LHCN-M2 (cell line): ENCODE data around the gene SRCIN1. TPM values are rescaled to one million over a fixed set of nuclear protein-coding genes. Genes with fewer than 3 reads are reported as not detected.

Experiments
- DNase-seq: peaks from one replicate; pipeline ENCODE4 v3.0.0-alpha.2; 2012; ENCODE audit warnings: low read depth
- total RNA-seq: library from RNA; depleted of rRNA; stranded (reverse); fragments of >200 nt; gene quantifications from 2 replicates; pipeline ENCODE4 v1.2.3, GENCODE V29; 2014

Gene SRCIN1
- total RNA-seq, 1 experiment from 2014 or later: not detected

- no peak for DNase-seq
Observed at GRCh38 chr17:38563362-38564253, 42.1 kb downstream of the SRCIN1 start.

DNA sequence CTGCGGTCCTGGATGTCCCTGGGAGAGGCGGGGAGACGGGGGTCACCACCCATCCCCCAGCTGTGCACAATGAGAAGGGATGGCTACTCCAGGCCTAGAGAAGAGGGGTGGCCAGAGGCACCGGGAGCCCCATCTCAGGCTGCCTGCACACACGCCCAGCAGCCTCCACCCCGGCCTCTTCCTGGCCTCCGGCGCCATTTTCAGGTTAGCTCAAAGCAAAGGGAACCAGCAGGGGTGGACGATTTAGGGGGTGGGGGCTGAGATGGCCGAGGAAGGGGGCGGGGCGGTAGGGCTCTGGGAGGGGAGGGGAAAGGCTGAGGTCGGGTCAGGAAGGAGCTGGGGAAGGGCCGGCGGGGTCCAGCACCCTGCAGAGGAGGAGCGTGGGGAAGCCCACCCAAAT is 42.8 kb downstream of the SRCIN1 start:
- no peak for DNase-seq

DNA sequence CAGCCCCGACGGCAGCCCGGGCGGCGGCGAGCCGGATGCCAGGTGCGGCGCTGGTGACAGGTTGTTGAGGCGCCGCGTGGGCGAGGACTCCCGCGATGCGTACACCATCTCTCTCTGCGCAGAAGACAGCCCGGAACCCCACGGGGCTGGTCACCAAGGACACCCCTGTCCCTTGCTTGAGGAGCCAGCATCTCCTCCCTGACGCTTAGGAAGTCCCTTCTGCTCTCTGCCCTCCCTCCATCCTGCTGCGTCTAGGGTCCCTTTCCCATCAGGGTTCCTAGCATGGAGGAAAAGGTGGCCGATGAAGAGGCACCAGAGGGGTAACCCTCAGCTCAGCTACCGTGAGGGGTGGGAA is 43.6 kb downstream of the SRCIN1 start:
- DNase-seq: no peak

DNA sequence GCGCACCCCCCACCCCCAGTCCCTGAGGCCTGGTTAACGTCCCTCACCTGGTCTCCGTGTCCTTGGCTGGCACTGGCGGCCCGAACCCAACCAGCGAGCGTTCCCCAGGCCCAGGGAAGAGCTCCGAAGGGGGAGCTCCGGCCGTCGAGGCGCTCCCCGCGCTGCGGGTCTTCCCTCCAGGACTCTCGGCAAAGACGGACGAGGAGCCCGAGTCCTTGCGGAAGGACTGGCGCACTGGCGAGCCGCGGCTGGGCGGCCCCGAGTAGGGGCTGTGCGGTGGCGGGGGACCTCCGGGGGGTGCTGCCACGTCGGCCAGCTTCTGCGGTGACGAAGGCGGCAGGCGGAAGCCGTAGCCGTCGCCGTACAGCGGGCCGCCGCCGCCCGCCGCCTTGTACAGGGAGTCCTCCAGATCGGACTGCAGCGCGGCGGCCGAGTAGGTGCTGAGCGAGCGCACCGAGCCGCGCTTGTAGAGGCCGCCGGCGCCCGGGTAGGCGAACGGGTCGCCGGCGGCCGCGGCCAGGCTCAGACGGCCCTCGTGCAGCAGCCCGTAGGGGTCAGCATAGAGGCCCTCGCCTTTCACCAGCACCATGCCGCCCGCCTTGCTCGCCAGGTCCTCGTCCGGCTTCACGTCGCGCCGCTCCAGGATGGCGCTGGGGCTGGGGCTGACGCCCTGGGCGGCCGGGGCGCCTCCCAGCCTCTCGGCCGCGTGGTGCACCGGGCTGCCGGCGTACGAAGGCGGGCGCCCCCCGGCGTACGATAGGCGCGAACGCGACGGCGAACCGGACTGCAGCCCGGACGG is 44.1 kb downstream of the SRCIN1 start:
- no peak for DNase-seq

GRCh38 chr17:38560503-38561318 is 45.0 kb downstream of the SRCIN1 start:
- no peak for DNase-seq

- no peak for DNase-seq
Observed at GRCh38 chr17:38559880-38560230, 45.9 kb downstream of the SRCIN1 start.

- DNase-seq: peak; percentile 44
Observed at GRCh38 chr17:38559051-38559879, 46.5 kb downstream of the SRCIN1 start.

GRCh38 chr17:38558728-38559050 is 47.1 kb downstream of the SRCIN1 start:
- DNase-seq: no peak

DNA sequence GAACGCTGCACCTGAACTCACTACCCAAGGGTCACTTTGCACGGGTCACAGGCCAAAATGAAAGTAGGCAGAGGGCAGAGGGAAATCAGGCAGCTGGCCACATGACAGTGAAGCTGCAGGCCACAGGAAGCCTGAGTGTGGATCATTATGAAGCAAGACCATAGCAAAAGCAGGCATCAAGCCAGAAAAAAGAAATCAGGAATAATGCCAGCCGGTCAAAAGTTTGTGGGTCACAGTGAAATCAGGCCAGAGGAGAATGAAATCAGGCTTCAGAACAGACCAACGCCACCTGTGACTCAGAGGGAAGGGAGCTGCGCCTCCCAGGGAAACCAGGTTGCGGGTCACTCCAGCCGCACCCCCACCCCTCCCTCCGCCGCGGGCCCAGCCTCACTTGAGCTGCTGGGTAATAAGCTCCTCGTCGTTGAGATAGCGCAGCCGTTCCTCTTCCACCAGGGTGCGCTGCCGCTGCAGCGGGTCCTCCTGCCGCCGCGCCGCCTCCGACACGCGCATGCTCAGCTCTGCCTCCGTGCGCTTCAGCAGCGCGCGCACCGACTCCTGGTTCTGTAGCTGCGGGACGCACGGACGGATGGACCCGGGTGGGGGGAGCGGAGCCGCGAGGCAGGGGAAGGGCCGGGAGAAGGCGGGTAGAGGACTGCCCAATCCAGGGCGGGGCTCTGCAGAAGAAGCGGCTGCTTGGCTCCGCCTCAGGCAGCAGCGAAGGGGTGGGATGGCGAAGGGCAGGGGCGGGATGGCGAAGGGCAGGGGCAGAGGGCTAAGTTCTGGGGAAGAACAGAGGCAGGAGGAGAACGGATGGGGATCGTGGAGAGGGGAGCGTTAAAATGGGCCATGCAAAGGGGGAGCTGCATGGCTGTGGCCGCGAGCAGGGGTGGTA is 47.7 kb downstream of the SRCIN1 start:
- DNase-seq: peak; percentile 86

GRCh38 chr17:38557396-38557795 is 48.4 kb downstream of the SRCIN1 start:
- no peak for DNase-seq

DNA sequence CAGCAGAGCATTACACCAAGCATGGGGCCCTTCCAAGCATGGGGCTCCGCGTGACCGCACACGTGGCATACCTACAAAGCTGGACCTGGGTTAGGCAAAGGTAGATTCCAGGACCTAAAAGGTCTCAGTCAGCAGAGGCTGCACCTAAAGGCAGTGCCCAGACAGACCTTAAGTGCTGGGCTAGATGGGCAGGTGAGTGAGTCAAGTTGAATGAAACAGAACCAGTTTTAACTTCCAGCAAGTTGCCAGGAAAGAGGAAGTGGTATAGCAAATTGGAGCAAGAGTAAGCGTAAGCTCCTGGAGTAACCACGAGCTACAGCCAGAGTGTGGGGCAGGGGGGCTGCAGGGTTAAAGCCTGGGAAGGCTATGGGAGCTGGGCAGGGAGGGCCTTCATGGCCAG is 49.5 kb downstream of the SRCIN1 start:
- no peak for DNase-seq

DNA sequence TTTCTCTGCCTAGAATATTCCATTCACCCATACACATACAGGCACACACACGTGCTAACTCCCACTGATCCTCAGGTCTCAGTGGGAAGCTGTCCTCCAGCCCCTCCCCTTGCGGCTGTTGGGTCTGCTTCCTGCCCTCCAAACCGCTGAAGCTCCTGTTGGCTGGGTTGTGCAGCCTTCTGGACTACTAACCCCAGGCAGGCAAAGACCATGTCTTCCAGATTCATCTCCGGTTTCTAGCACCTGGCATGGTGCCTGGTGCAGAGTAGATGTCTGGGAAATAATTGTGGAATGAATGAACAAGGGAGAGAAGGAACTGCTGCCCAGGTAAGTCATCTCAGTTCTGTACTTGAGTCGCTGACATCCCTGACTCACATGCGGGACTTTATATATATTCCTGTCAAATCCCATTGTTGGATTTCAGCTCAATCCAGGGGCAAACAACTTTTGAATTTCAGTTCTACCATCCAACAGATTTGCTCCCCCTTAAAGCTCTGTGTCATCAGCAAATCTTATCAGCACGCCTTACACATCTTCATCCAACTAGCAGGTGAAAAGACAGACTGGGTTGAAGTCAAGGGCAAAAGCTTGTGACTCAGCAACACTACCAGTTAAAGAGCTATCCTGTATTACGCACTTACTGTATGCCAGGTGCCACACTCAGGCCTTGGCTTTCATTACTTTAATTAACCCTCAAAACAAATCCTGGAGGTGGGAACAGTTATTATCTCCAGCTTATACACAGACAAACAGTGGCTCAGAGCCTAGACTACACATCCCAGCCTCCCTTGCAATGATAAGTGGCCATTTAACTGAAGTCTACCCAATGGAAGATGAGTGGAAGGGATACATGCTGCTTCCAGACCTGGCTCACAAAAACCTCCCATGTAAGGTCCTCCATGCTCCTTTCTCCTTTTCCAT is 51.1 kb downstream of the SRCIN1 start:
- no peak for DNase-seq

- DNase-seq: no peak
Observed at GRCh38 chr17:38552343-38552742, 53.4 kb downstream of the SRCIN1 start.

- no peak for DNase-seq
Observed at GRCh38 chr17:38551121-38551520, 54.6 kb downstream of the SRCIN1 start.

- DNase-seq: peak; percentile 51
Observed at GRCh38 chr17:38550661-38551060, 55.1 kb downstream of the SRCIN1 start.

DNA sequence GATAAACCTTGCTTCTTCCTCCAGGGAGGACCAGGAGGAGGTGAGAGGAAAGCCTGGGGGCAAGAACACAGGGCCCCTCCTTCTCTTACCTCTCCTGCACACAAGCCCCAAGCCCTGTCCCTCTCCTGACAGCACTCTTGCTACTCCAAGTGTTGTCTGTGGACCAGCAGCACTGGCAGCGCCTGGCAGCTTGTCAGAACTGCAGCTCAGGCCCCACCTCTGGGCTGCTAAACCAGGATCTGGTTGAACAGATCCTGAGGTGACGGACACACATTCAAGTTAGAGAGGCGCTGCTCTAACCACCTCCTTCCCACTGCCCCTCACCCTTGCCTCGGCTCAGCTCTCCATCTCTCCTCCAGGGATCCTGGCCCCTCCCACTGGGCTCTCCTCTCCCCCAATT is 56.5 kb downstream of the SRCIN1 start:
- DNase-seq: no peak

DNA sequence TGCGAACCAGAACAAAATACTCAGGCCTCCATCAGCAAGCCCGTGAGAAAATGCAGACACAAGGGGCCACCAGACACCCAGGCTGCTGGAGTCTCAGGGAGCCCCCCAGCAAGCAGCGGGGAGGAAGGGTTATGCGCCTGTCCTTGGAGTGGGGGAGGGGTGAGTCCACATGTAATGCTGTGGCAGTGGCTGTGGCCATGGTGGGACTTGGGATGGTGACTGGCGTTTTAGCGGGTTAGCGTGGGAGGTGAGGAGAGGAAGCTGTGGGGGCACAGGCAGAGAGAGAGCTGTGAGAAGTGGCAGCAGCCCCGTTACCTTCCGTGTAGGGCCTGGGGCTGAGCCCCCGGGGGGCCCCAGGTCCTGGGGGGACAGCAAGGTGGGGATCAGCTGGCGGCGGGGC is 58.3 kb downstream of the SRCIN1 start:
- no peak for DNase-seq

DNA sequence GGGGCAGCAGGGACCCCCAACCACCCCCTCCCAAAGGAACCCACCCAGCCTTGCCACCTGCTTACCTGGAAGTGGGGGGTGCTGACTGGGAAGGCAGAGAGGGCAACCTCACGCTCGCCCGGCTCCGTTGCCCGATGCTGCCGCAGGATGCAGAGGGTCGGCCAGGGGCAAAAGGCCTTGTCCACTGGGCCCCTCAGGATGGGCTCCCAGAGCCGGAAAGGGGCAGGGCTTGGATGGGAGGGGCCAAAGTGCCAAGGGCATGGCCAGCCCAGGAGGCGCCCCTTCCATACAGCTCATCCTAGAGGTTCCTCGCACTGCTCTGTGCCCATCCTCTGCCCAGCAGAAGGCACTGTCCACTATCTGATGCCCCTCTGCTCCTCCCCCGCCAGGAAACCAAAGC is 59.4 kb downstream of the SRCIN1 start:
- DNase-seq: no peak

GRCh38 chr17:38545531-38546225 is 60.1 kb downstream of the SRCIN1 start:
- no peak for DNase-seq
